IMR-90 (cell line): ENCODE measurements around the gene REPS1. TPM values are rescaled to one million over a fixed set of nuclear protein-coding genes. Genes with fewer than 3 reads are reported as not detected.

ENCODE experiments used
- ATAC-seq: fragments of 200-7000 bp; cut with Tn5 transposase; 2 replicates; pipeline ENCODE4 v1.9.1; 2020; ENCODE audit warnings: low read depth, mild to moderate bottlenecking, moderate library complexity
- BruUV-seq: library from RNA; stranded (reverse); fragments of 400-500 nt; replicated peaks from 2 replicates; lab custom pipeline; 2021; lab: Mats Ljungman, UMichigan
- CTCF ChIA-PET: fragments of 300-600 bp; formaldehyde crosslinking; extraction: SDS; loops from one replicate; lab custom pipeline; 2021; ENCODE audit warnings: antibody characterized with exemption; lab: Yijun Ruan, JAX
- POLR2A ChIA-PET: fragments of 300-600 bp; sonication (Branson Sonifier 250); formaldehyde crosslinking; loops from one replicate; lab custom pipeline; 2022; ENCODE audit warnings: antibody characterized with exemption; ENCODE audit not compliant: unreplicated experiment; lab: Charles Lee
- DNase-seq: peaks from one replicate; pipeline ENCODE4 v3.0.0; 2013
- H2AFZ ChIP-seq: replicated peaks from 2 replicates; pipeline ENCODE3; 2013; ENCODE audit warnings: low read length, mild to moderate bottlenecking; ENCODE audit not compliant: poor library complexity
- H2AK5ac ChIP-seq: 2 replicates; pipeline ENCODE4 v1.6.1; 2013; ENCODE audit warnings: low read depth, low read length, inconsistent platforms
- H2AK9ac ChIP-seq: replicated peaks from 2 replicates; pipeline ENCODE3; 2013; ENCODE audit warnings: mild to moderate bottlenecking, low read depth, low read length, moderate library complexity; ENCODE audit not compliant: poor library complexity
- H2BK120ac ChIP-seq: 2 replicates; pipeline ENCODE4 v1.6.1; 2013; ENCODE audit warnings: low read depth, low read length, inconsistent platforms
- H2BK15ac ChIP-seq: 3 replicates; pipeline ENCODE4 v1.6.1; 2013; ENCODE audit warnings: low read depth, low read length, inconsistent platforms
- H2BK20ac ChIP-seq: 2 replicates; pipeline ENCODE4 v1.6.1; 2013; ENCODE audit warnings: low read depth, mild to moderate bottlenecking, inconsistent platforms, low read length, moderate library complexity
- H2BK5ac ChIP-seq: 2 replicates; pipeline ENCODE4 v1.6.1; 2013; ENCODE audit warnings: mild to moderate bottlenecking, low read depth, low read length, inconsistent platforms; ENCODE audit not compliant: poor library complexity, severe bottlenecking
- H3K14ac ChIP-seq: replicated peaks from 2 replicates; pipeline ENCODE4 v1.6.1; 2013; ENCODE audit warnings: low read depth, low read length, inconsistent platforms
- H3K18ac ChIP-seq: 2 replicates; pipeline ENCODE4 v1.6.1; 2013; ENCODE audit warnings: low read depth, low read length, control low read depth
- H3K23ac ChIP-seq: 2 replicates; pipeline ENCODE4 v1.6.1; 2013; ENCODE audit warnings: low read depth, low read length, inconsistent platforms
- H3K27ac ChIP-seq: 2 replicates; pipeline ENCODE4 v1.5.1; 2013; ENCODE audit warnings: mild to moderate bottlenecking, control low read depth, low read length; ENCODE audit not compliant: insufficient read depth
- H3K27me3 ChIP-seq: 2 replicates; pipeline ENCODE4 v1.6.1; 2013; ENCODE audit warnings: low read length; ENCODE audit not compliant: control insufficient read depth, insufficient read depth
- H3K36me3 ChIP-seq: 2 replicates; pipeline ENCODE4 v1.6.1; 2013; ENCODE audit warnings: low read length, mixed read lengths; ENCODE audit not compliant: control insufficient read depth, insufficient read depth
- H3K4ac ChIP-seq: 2 replicates; pipeline ENCODE4 v1.6.1; 2013; ENCODE audit warnings: low read depth, low read length, inconsistent platforms
- H3K4me1 ChIP-seq: 2 replicates; pipeline ENCODE4 v1.6.1; 2013; ENCODE audit warnings: low read length, mixed read lengths; ENCODE audit not compliant: control insufficient read depth, insufficient read depth
- H3K4me2 ChIP-seq: 2 replicates; pipeline ENCODE4 v1.6.1; 2013; ENCODE audit warnings: low read depth, mild to moderate bottlenecking, control low read depth, low read length, moderate library complexity
- H3K4me3 ChIP-seq: 2 replicates; pipeline ENCODE4 v1.5.1; 2013; ENCODE audit warnings: low read depth, mild to moderate bottlenecking, control low read depth, low read length, moderate library complexity; ENCODE audit not compliant: insufficient read depth
- H3K56ac ChIP-seq: 2 replicates; pipeline ENCODE4 v1.6.1; 2013; ENCODE audit warnings: low read length, inconsistent platforms; ENCODE audit not compliant: insufficient read depth; ENCODE audit errors: extremely low read depth
- H3K79me1 ChIP-seq, 2 experiments: 2 replicates each; pipeline ENCODE4 v1.6.1; 2013; ENCODE audit warnings: low read length in 2 of 2, inconsistent platforms in 1 of 2, low read depth in 1 of 2
- H3K9ac ChIP-seq: 2 replicates; pipeline ENCODE4 v1.6.1; 2013; ENCODE audit warnings: low read depth, low read length, control low read depth
- H3K9me1 ChIP-seq: 2 replicates; pipeline ENCODE4 v1.6.1; 2013; ENCODE audit warnings: low read length, inconsistent platforms; ENCODE audit not compliant: insufficient read depth
- H3K9me3 ChIP-seq: 2 replicates; pipeline ENCODE4 v1.6.1; 2013; ENCODE audit warnings: low read length; ENCODE audit not compliant: control insufficient read depth, insufficient read depth
- H4K20me1 ChIP-seq: 2 replicates; pipeline ENCODE4 v1.6.1; 2013; ENCODE audit warnings: low read length, inconsistent platforms; ENCODE audit not compliant: insufficient read depth
- H4K5ac ChIP-seq: 2 replicates; pipeline ENCODE4 v1.6.1; 2013; ENCODE audit warnings: mild to moderate bottlenecking, low read depth, low read length, control low read depth
- H4K8ac ChIP-seq, 2 experiments: 2 replicates each; pipeline ENCODE4 v1.6.1; 2013; ENCODE audit warnings: low read depth in 2 of 2, low read length in 2 of 2, control low read depth in 1 of 2, inconsistent platforms in 1 of 2
- H4K91ac ChIP-seq: 2 replicates; pipeline ENCODE4 v1.6.1; 2013; ENCODE audit warnings: low read depth, low read length, inconsistent platforms; ENCODE audit not compliant: insufficient read depth
- CEBPB ChIP-seq: IDR thresholded peaks from 2 replicates; pipeline ENCODE4 v1.6.1; 2012; ENCODE audit warnings: low read depth, low read length, improper control_type of control experiment
- CHD1 ChIP-seq: IDR thresholded peaks from 2 replicates; pipeline ENCODE4 v1.6.1; 2012; ENCODE audit warnings: low read depth, low read length, improper control_type of control experiment
- FOS ChIP-seq: fragments of 150-350 bp; IDR thresholded peaks from 2 replicates; pipeline ENCODE4 v1.6.1; 2016; ENCODE audit warnings: low read depth, low read length
- MXI1 ChIP-seq: IDR thresholded peaks from 2 replicates; pipeline ENCODE4 v1.6.1; 2012; ENCODE audit warnings: low read depth, mild to moderate bottlenecking, low read length, moderate library complexity, borderline replicate concordance
- NFE2L2 ChIP-seq: fragments of 150-350 bp; IDR thresholded peaks from 2 replicates; pipeline ENCODE4 v1.6.1; 2016; ENCODE audit warnings: low read depth, mild to moderate bottlenecking, low read length
- POLR2A ChIP-seq: IDR thresholded peaks from 2 replicates; pipeline ENCODE4 v1.6.1; 2012; ENCODE audit warnings: mild to moderate bottlenecking, low read depth, low read length
- RAD21 ChIP-seq: IDR thresholded peaks from 2 replicates; pipeline ENCODE4 v1.6.1; 2012; ENCODE audit warnings: low read length, improper control_type of control experiment
- RCOR1 ChIP-seq: IDR thresholded peaks from 2 replicates; pipeline ENCODE4 v1.6.1; 2012; ENCODE audit warnings: mild to moderate bottlenecking, low read length, improper control_type of control experiment; ENCODE audit not compliant: insufficient replicate concordance
- RFX5 ChIP-seq: IDR thresholded peaks from 2 replicates; pipeline ENCODE4 v1.8.0; 2012; ENCODE audit warnings: low read depth, mild to moderate bottlenecking, low read length, moderate library complexity
- SMC3 ChIP-seq: fragments of 150-350 bp; IDR thresholded peaks from 2 replicates; pipeline ENCODE4 v1.6.1; 2016; ENCODE audit warnings: low read depth, mild to moderate bottlenecking, antibody characterized with exemption, low read length, moderate library complexity
- WGBS, 2 experiments: methylation state at CpG; one replicate each; pipeline versions ENCODE4 v1.1.5 to v1.1.7; 2013; ENCODE audit warnings: missing lambda C conversion rate in 2 of 2; ENCODE audit not compliant: insufficient read length in 1 of 2; ENCODE audit errors: extremely low coverage in 2 of 2; 5-methylcytosine and 5-hydroxymethylcytosine counted together
- dilution Hi-C: fragments of 300-500 bp; cut with HindIII; formaldehyde crosslinking; loops from one replicate; pipeline ENCODE4 v1.14.3; 2018; ENCODE audit warnings: low sequenced_read_pairs; ENCODE audit not compliant: unreplicated experiment
- in situ Hi-C: fragments of 300-500 bp; cut with MboI; formaldehyde crosslinking; loops from 3 replicates; pipeline ENCODE4 v1.14.3; 2019; ENCODE audit warnings: low sequenced_read_pairs, inconsistent platforms, mixed read lengths
- intact Hi-C: fragments of 100-400 bp; cut with micrococcal nuclease; formaldehyde crosslinking; loops from 2 replicates; pipeline ENCODE4 v1.10.0; 2022
- polyA plus RNA-seq, 3 experiments: library from polyadenylated mRNA; depleted of rRNA; stranded (reverse); fragments of >200 nt; gene quantifications; 2 replicates each; pipeline ENCODE4 v1.2.3, GENCODE V29; 2012; ENCODE audit warnings: low replicate concordance in 1 of 3
- total RNA-seq: library from RNA; depleted of rRNA; stranded (reverse); fragments of >200 nt; gene quantifications from 2 replicates; pipeline ENCODE4 v1.2.3, GENCODE V29; 2012
- TF ChIP-seq, protein P1 (sequence below): fragments of 150-350 bp; IDR thresholded peaks from 2 replicates; pipeline ENCODE4 v1.6.1; 2016; ENCODE audit warnings: low read depth, mild to moderate bottlenecking, low read length, moderate library complexity, borderline replicate concordance
- TF ChIP-seq, protein P2 (sequence below): fragments of 150-350 bp; IDR thresholded peaks from 2 replicates; pipeline ENCODE4 v1.6.1; 2017; ENCODE audit warnings: mild to moderate bottlenecking, antibody characterized with exemption, low read length, low read depth
- TF ChIP-seq, protein P3 (sequence below): conservative IDR thresholded peaks from 2 replicates; pipeline ENCODE4 v1.5.1; 2012; ENCODE audit warnings: mild to moderate bottlenecking, low read depth, low read length, improper control_type of control experiment

Gene REPS1
- total and polyA plus RNA-seq, 2 of the 4 experiments (the other 2 are of a cell fraction), result 21.9 to 24.2 TPM

DNA sequence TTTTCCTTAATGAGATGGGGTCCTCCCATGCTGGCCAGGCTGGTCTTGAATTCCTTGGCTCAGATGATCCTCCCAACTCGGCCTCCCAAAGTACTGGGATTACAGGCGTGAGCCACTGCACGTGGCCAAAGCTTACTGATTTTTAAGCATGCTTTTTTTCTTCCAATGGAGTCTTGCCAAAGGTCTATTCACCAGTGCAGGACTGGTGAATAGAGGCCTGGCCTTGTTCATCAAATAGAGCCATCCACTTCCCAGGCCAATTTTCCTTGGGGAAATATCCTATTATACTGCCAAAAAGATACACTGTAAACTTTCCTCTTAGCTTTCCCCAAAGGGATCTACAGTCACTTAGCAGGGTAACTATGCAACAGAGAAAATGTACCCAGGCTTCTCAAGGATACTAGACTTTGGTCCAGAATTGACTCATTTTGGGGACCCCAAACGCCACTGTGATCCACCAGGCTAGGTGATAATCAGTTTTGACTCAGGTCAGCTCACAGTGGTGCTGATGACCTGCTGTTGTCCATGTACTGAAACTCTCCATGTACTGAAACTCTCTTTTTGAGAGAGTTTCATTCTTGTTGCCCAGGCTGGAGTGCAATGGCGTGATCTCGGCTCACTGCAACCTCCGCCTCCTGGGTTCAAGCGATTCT is 91.8 kb downstream of the REPS1 start:
- H3K4me2 ChIP-seq, result no peak overlapping the region
- no peak overlapping the region for H3K9ac ChIP-seq
- BruUV-seq, result no TSS peak
- CTCF ChIA-PET, result interaction anchor here (0.6 kb wide), 1 partner anchor 60 kb away, joined by 4 read pairs; no protein-coding TSS in a partner anchor
- H3K27ac ChIP-seq, result no peak overlapping the region
- in situ Hi-C loops, result no loop called here
- no peak overlapping the region for H2BK120ac ChIP-seq
- no peak overlapping the region for H4K5ac ChIP-seq
- 100% methylated on average over 4 of the region's 8 CpGs; no CpG with 5 or more reads in 1 of the 2 experiments for WGBS, 2 experiments
- H3K9me1 ChIP-seq, result no peaks in the 10 kb centered on the region
- dilution Hi-C loops, result no loop called here
- no peak for ATAC-seq
- H3K27me3 ChIP-seq, result no peaks in the 10 kb centered on the region
- no peak for DNase-seq
- no peak overlapping the region for H2BK20ac ChIP-seq
- H3K14ac ChIP-seq, result no peak overlapping the region
- no peak overlapping the region for H4K91ac ChIP-seq
- H3K4me1 ChIP-seq, result no peaks in the 10 kb centered on the region
- H3K79me1 ChIP-seq, result no peaks in the 10 kb centered on the region; a peak in 1 of 4 replicates
- TF ChIP-seq, protein P1, sequence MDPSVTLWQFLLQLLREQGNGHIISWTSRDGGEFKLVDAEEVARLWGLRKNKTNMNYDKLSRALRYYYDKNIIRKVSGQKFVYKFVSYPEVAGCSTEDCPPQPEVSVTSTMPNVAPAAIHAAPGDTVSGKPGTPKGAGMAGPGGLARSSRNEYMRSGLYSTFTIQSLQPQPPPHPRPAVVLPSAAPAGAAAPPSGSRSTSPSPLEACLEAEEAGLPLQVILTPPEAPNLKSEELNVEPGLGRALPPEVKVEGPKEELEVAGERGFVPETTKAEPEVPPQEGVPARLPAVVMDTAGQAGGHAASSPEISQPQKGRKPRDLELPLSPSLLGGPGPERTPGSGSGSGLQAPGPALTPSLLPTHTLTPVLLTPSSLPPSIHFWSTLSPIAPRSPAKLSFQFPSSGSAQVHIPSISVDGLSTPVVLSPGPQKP, result no peak
- TF ChIP-seq, protein P2, sequence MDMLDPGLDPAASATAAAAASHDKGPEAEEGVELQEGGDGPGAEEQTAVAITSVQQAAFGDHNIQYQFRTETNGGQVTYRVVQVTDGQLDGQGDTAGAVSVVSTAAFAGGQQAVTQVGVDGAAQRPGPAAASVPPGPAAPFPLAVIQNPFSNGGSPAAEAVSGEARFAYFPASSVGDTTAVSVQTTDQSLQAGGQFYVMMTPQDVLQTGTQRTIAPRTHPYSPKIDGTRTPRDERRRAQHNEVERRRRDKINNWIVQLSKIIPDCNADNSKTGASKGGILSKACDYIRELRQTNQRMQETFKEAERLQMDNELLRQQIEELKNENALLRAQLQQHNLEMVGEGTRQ, result no peak
- no peak for TF ChIP-seq MXI1
- TF ChIP-seq RFX5, result no peak
- TF ChIP-seq POLR2A, result no peak
- TF ChIP-seq RCOR1, result no peak
- no peak for TF ChIP-seq NFE2L2
- no peak for TF ChIP-seq CEBPB
- no peak for TF ChIP-seq CHD1
- TF ChIP-seq RAD21, result no peak
- TF ChIP-seq FOS, result no peak
- no peak for TF ChIP-seq SMC3
- TF ChIP-seq, protein P3, sequence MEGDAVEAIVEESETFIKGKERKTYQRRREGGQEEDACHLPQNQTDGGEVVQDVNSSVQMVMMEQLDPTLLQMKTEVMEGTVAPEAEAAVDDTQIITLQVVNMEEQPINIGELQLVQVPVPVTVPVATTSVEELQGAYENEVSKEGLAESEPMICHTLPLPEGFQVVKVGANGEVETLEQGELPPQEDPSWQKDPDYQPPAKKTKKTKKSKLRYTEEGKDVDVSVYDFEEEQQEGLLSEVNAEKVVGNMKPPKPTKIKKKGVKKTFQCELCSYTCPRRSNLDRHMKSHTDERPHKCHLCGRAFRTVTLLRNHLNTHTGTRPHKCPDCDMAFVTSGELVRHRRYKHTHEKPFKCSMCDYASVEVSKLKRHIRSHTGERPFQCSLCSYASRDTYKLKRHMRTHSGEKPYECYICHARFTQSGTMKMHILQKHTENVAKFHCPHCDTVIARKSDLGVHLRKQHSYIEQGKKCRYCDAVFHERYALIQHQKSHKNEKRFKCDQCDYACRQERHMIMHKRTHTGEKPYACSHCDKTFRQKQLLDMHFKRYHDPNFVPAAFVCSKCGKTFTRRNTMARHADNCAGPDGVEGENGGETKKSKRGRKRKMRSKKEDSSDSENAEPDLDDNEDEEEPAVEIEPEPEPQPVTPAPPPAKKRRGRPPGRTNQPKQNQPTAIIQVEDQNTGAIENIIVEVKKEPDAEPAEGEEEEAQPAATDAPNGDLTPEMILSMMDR, result no peak
- H3K56ac ChIP-seq, result no peak overlapping the region
- intact Hi-C loops, result no loop called here
- peaks cover 3% of the 10 kb centered on the region; the same call in 1 of the 2 replicates for H3K36me3 ChIP-seq
- no peak overlapping the region for H3K4me3 ChIP-seq
- H3K4ac ChIP-seq, result no peak overlapping the region
- no peak overlapping the region for H3K23ac ChIP-seq
- no peak overlapping the region for H4K8ac ChIP-seq
- no peak overlapping the region for H2AFZ ChIP-seq
- POLR2A ChIA-PET, result no interaction called here
- H3K18ac ChIP-seq, result no peak overlapping the region
- H2AK9ac ChIP-seq, result no peak overlapping the region
- no peaks in the 10 kb centered on the region for H3K9me3 ChIP-seq
- no peak overlapping the region for H2AK5ac ChIP-seq
- no peak overlapping the region for H2BK5ac ChIP-seq
- H2BK15ac ChIP-seq, result no peak overlapping the region
- no peaks in the 10 kb centered on the region for H4K20me1 ChIP-seq
